ENCODE results near the gene ZNF442.
"Not testable (repeated sequence)": the region's sequence is repeated elsewhere in the genome, so short reads cannot be mapped to it uniquely, and the experiment has no call there.

Gene ZNF442

DNA sequence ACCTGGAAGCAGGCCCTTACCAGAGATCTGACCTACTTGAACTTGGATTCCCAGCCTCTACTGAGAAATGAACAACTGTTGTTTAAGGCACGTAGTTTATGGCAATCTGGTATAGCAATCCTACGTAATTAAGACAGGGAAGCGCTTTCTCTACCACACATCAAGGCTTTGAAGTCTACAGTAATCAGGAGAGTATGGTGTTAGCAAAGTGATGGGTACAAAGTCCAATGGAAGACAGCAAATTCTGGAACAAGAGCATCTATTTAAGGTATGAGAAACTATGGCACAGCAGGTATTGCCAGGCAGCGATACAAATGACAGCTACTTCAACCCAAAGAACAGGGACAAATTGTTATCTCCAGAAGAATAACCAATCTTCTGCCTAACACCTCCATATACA, 35.1 kb downstream of the ZNF442 start:
- DNase-seq (ENCODE audit: low read depth) = no peak

DNA sequence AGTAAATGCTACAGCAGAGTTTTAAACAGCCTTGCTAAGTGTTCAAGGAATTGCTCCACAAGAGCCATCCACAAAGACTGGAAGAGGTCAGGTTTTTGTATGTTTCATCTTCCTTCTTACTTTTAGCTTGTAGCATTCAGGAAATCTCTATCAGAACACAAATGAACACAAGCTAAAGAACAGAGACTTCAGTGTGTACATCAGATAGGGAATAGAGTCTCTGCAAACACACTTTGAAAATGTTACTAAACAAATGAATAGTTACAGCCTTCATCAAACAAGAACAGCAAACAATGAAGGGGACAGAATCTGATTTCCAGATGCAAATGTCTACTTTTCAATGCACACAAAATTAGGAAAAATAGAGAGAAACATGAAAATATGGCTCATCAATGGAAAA, 39.8 kb downstream of the ZNF442 start:
- DNase-seq (ENCODE audit: low read depth) = no peak

DNA sequence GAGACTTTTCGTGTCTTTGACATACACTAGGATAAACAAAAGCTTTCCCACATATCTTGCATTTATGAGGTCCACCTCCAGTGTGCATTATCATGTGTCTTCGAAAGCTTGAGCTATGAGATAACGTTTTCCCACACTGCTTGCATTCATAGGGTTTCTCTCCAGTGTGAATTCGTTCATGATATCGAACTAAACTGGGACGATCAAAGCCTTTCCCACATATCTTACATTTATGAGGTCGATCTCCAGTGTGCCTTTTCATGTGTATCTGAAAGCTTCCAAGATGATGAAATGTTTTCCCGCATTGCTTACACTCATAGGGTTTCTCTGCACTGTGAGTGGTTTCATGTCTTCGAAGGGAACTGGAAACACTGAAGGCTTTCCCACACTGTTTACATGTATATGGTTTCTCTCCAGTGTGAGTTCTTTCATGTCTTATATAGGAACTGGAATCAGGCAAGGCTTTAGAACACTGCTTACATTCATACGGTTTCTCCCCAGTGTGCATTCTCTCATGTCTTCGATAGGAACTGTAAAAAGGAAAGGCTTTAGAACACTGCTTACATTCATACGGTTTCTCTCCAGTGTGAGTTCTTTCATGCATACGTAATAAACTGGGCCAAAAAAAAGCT, 46.6 kb downstream of the ZNF442 start:
- no peak for DNase-seq (ENCODE audit: low read depth)

DNA sequence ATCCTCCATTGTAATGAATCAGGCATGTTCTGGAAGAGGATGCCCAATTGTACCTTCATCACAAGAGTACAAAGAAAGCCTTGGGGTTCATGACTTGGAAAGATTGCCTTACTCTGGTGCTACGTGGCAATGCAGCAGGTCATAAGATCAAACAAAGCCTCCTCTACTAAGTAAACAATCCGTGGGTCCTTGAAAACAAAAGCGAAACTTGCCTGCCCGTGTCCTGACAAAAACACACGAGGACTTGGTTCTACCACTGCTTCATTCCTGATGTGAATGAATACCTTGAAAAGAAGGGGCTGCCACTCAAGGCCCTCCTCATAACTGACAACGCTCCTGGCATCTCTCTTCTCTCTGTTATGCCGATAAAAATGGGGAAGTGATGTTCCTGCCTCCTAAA, 50.9 kb downstream of the ZNF442 start:
- DNase-seq (ENCODE audit: low read depth) = no peak

DNA sequence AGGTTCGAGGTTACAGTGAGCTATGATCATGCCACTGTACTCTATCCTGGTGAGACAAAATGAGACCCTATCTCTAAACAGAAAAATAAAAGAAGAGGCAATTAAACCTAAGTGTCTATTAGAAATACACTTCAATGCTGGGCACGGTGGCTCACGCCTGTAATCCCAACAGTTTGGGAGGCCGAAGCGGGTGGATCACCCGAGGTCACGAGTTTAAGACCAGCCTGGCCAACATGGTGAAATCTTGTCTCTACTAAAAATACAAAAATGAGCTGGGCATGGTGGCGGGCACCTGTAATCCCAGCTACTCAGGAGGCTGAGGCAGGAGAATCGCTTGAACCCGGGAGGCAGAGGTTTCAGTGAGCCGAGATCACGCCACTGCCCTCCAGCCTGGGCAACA, 56.6 kb downstream of the ZNF442 start:
- not testable (repeated sequence) for DNase-seq (ENCODE audit: low read depth)

Data from stimulated activated CD8-positive, alpha-beta memory T cell treated with anti-CD3 and anti-CD28 coated beads, Interleukin-12 subunit alpha, Interleukin-12 subunit beta, amount 100 ng/mL, for 4 hours (primary cell).